Small intestine (tissue), 7 donors: ENCODE measurements around the gene NKAIN2. TPM values are rescaled to one million over a fixed set of nuclear protein-coding genes. Genes with fewer than 3 reads are reported as not detected.
"Not testable (repeated sequence)": the region's sequence is repeated elsewhere in the genome, so short reads cannot be mapped to it uniquely, and the experiment has no call there.

ENCODE experiments used
- DNase-seq, 2 donors: peaks; one replicate each; pipeline versions ENCODE4 v3.0.0 to v3.0.0-alpha.2; 2013
- FAIRE-seq: peaks from 2 replicates; lab custom pipeline; 2012; peaks lifted over from hg19 to GRCh38; lab: Jason Lieb, UNC
- H3K27ac ChIP-seq, 3 donors: one replicate each; pipeline ENCODE4 v1.5.1; 2013; ENCODE audit warnings: low read length in 2 of 3, mild to moderate bottlenecking in 2 of 3, control low read depth in 1 of 3, inconsistent platforms in 1 of 3, low read depth in 1 of 3, moderate library complexity in 1 of 3
- H3K27me3 ChIP-seq, 3 donors: one replicate each; pipeline ENCODE4 v1.6.1; 2013; ENCODE audit warnings: low read length in 3 of 3, inconsistent platforms in 1 of 3; ENCODE audit not compliant: control insufficient read depth in 3 of 3, insufficient read depth in 3 of 3
- H3K36me3 ChIP-seq, 3 donors: one replicate each; pipeline ENCODE4 v1.6.1; 2013; ENCODE audit warnings: low read length in 3 of 3, inconsistent platforms in 1 of 3, low read depth in 1 of 3, mild to moderate bottlenecking in 1 of 3, moderate library complexity in 1 of 3; ENCODE audit not compliant: control insufficient read depth in 3 of 3, insufficient read depth in 2 of 3
- H3K4me1 ChIP-seq, 3 donors: one replicate each; pipeline ENCODE4 v1.6.1; 2013; ENCODE audit warnings: low read length in 2 of 3, inconsistent platforms in 1 of 3, low read depth in 1 of 3, mild to moderate bottlenecking in 1 of 3, moderate library complexity in 1 of 3; ENCODE audit not compliant: control insufficient read depth in 3 of 3, insufficient read depth in 2 of 3
- H3K4me3 ChIP-seq, 3 donors: one replicate each; pipeline ENCODE4 v1.5.1; 2013; ENCODE audit warnings: low read length in 3 of 3, control low read depth in 1 of 3, inconsistent platforms in 1 of 3, low read depth in 1 of 3, mild to moderate bottlenecking in 1 of 3, moderate library complexity in 1 of 3
- H3K9me3 ChIP-seq, 2 donors: one replicate each; pipeline ENCODE4 v1.6.1; 2013; ENCODE audit warnings: low read depth in 1 of 2, low read length in 1 of 2; ENCODE audit not compliant: control insufficient read depth in 2 of 2, insufficient read depth in 1 of 2
- WGBS, 3 donors: extraction: QIAGEN DNeasy Blood & Tissue Kit; methylation state at CpG; one replicate each; pipeline ENCODE4 v1.1.7; 2013; 5-methylcytosine and 5-hydroxymethylcytosine counted together
- polyA plus RNA-seq, 4 donors: library from polyadenylated mRNA; stranded (reverse) in 3 of 4; unstranded in 1 of 4; fragments of 200-250 nt in 3 of 4; fragments of 120-200 nt in 1 of 4; gene quantifications; one replicate each; pipeline versions ENCODE4 v1.2.1 to v1.2.3, GENCODE V29; 2013
- donor health status: healthy with polysubstance abuse.
- donor health status: control.
- donor health status: control.
- donor health status: Bipolar disorder and iron deficiency.
- donor health status: healthy.

The NKAIN2 gene
- polyA plus RNA-seq, 4 donors = 0.16 to 1.4 (median 0.19) TPM; not detected in 1

DNA sequence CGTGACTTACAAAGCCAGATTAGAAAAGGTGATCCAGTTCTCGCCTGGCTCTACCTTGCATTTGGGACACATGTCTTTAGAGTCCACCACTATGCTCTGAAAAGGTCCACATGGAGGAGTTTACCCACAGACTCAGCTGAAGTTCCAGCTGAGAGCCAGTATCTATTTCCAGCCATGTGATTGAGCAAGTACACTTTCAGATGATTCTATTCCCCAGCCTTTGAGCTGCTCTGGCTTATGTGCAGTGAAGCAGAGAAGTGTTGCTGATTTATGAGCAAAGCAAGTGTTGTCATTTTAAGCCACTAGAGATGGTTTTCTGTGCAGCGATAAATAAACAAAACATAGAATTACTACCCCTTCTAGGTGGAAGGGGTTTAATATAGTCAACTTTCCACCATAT, 637.8 kb downstream of the NKAIN2 start:
- FAIRE-seq (no peak), DNase-seq (no peak)
- no peaks in the 10 kb centered on the region for H3K9me3 ChIP-seq
- 81 to 88% (median 84%) methylated on average over 3 of the region's 3 CpGs for WGBS, 3 donors
- no peaks in the 10 kb centered on the region for H3K36me3 ChIP-seq
- H3K4me3 ChIP-seq = no peak overlapping the region
- no peaks in the 10 kb centered on the region for H3K27me3 ChIP-seq
- no peak overlapping the region for H3K27ac ChIP-seq
- H3K4me1 ChIP-seq = no peaks in the 10 kb centered on the region

DNA sequence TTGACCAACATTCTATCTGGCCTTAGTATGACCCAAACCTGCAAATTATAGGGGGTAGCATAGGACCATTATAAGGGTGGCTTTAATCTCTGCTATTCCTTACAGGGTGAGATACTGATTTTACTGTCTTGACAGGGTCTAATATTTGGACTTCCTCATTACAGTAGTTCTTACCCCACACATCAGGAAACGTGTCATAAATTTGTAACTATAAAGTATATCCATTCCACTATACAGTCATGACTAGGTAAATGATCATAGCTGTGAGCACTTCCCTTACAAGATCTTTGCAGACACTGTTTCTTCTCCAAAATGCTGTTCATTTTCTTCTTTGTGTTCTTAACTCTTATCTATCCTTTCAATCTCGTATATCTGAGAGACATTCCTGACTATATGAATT, 639.9 kb downstream of the NKAIN2 start:
- no peak overlapping the region for H3K4me3 ChIP-seq
- no peaks in the 10 kb centered on the region for H3K36me3 ChIP-seq
- FAIRE-seq = no peak
- H3K27ac ChIP-seq = no peak overlapping the region
- no peak for DNase-seq
- H3K4me1 ChIP-seq = no peaks in the 10 kb centered on the region
- 32 to 56% (median 40%) methylated on average over 2 of the region's 2 CpGs for WGBS, 3 donors
- H3K27me3 ChIP-seq = no peaks in the 10 kb centered on the region
- H3K9me3 ChIP-seq = no peaks in the 10 kb centered on the region

- Histone ChIP-seq H3K9me3 (no peaks in the 10 kb centered on the region), H3K4me1 (no peaks in the 10 kb centered on the region), H3K36me3 (no peaks in the 10 kb centered on the region), H3K4me3 (no peak overlapping the region), H3K27ac (no peak overlapping the region), H3K27me3 (no peaks in the 10 kb centered on the region)
- WGBS, 3 donors = 53 to 62% (median 53%) methylated on average over 3 of the region's 3 CpGs
- FAIRE-seq = no peak
- DNase-seq = no peak
Observed at GRCh38 chr6:124445581-124445980, 641.9 kb downstream of the NKAIN2 start.

DNA sequence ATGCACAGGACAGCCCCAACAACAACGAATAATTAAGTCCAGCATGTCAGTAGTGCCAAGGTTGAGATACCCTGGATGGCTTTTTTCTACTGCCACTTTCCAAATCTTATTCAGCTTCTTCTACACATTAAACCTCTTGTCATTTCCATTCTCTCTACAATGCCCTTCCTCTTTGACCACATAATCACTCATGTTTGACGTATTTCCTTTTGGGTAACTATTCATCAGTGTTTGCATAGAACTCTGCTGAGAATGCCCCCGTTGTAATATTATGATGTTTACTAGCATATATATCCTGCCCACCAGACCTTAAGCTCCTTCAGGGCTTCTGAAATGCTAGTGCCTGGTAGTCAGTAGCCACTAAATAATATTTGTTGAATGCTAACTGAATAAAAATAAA, 643.3 kb downstream of the NKAIN2 start:
- no peak for FAIRE-seq
- no peaks in the 10 kb centered on the region for H3K36me3 ChIP-seq
- 35 to 62% (median 42%) methylated on average over 3 of the region's 3 CpGs for WGBS, 3 donors

DNA sequence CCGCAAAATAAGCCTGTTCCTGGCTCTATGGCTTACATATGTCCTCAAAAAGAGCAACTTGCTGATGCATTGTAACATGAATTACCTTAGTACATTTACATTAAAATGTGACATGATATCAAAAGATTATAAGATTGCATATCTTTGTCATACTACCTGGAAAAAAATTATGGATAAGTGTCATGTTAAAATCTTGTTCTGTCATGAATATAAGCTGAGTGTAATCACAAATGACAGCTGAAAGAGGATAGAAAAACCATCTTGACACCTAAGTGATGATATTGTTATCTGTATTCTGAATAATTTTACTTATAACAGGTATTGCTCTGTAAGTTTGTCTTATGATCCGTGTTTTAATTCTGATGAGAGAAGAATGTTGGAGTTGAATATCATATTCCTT, 655.6 kb downstream of the NKAIN2 start:
- no peak for DNase-seq
- WGBS, 3 donors = 82 to 86% (median 86%) methylated on average over 2 of the region's 2 CpGs
- no peaks in the 10 kb centered on the region for H3K4me1 ChIP-seq
- no peak overlapping the region for H3K27ac ChIP-seq
- H3K36me3 ChIP-seq = no peaks in the 10 kb centered on the region
- H3K4me3 ChIP-seq = no peak overlapping the region
- no peaks in the 10 kb centered on the region for H3K9me3 ChIP-seq
- no peak for FAIRE-seq
- no peaks in the 10 kb centered on the region for H3K27me3 ChIP-seq

More for the DNA sequence above, 643.3 kb downstream of the NKAIN2 start:
- Histone ChIP-seq H3K4me1 (no peaks in the 10 kb centered on the region), H3K27me3 (no peaks in the 10 kb centered on the region), H3K4me3 (no peak overlapping the region), H3K9me3 (no peaks in the 10 kb centered on the region), H3K27ac (no peak overlapping the region)
- no peak for DNase-seq

GRCh38 chr6:124462750-124463149, 659.1 kb downstream of the NKAIN2 start:
- Histone ChIP-seq H3K36me3 (no peaks in the 10 kb centered on the region), H3K4me3 (no peak overlapping the region), H3K27me3 (no peaks in the 10 kb centered on the region), H3K4me1 (no peaks in the 10 kb centered on the region), H3K9me3 (no peaks in the 10 kb centered on the region), H3K27ac (no peak overlapping the region)
- FAIRE-seq (no peak), DNase-seq (no peak)
- WGBS, 3 donors = 78 to 80% (median 79%) methylated on average over 3 of the region's 3 CpGs

GRCh38 chr6:124463271-124463670, 659.6 kb downstream of the NKAIN2 start:
- no peak for FAIRE-seq

DNA sequence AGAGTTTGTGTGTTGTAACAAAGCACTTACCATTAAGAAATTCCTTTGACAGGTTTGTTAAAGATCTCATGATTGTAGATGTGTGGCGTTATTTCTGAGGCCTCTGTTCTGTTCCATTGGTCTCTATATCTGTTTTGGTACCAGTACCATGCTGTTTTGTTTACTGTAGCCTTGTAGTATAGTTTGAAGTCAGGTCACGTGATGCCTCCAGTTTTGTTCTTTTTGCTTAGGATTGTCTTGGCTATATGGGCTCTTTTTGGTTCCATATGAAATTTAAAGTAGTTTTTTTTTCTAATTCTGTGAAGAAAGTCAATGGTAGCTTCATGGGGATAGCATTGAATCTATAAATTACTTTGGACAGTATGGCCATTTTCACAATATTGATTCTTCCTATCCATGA, 660.9 kb downstream of the NKAIN2 start:
- not testable (repeated sequence) for H3K27me3 ChIP-seq, H3K4me1 ChIP-seq, H3K4me3 ChIP-seq, DNase-seq, H3K27ac ChIP-seq, H3K36me3 ChIP-seq, H3K9me3 ChIP-seq, FAIRE-seq
- WGBS, 3 donors = 58 to 77% (median 73%) methylated on average over 2 of the region's 2 CpGs

More at GRCh38 chr6:124463271-124463670, 659.6 kb downstream of the NKAIN2 start:
- Histone ChIP-seq H3K9me3 (no peaks in the 10 kb centered on the region), H3K4me3 (no peak overlapping the region), H3K4me1 (no peaks in the 10 kb centered on the region), H3K36me3 (no peaks in the 10 kb centered on the region), H3K27ac (no peak overlapping the region), H3K27me3 (no peaks in the 10 kb centered on the region)
- no peak for DNase-seq
- 78 to 86% (median 84%) methylated on average over 3 of the region's 3 CpGs for WGBS, 3 donors

DNA sequence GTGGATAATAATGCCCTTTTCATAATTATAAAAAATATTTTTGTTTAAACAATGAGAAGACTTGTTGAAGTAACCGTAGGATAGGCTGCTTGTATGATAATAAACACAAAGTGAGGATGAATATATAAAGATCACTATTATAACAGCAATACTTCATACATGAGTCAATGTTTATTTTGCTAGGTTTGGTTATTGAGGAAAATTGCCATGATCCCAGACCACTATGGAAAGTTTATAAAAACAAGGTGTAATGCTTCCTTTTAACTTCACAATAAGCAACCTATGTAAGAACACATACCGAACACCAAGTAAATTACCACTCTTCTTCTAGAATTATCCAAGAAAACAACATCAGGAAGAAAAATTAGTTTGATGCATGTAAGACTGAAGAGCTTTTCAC, 663.3 kb downstream of the NKAIN2 start:
- no peak overlapping the region for H3K4me3 ChIP-seq
- H3K36me3 ChIP-seq = no peaks in the 10 kb centered on the region
- H3K4me1 ChIP-seq = no peaks in the 10 kb centered on the region
- DNase-seq (no peak), FAIRE-seq (no peak)
- no peaks in the 10 kb centered on the region for H3K27me3 ChIP-seq
- H3K27ac ChIP-seq = no peak overlapping the region
- 77 to 86% (median 80%) methylated on average over 2 of the region's 2 CpGs for WGBS, 3 donors
- H3K9me3 ChIP-seq = no peaks in the 10 kb centered on the region
